ENCODE data around the gene CHTF8.

GRCh38 chr16:69126221-69126620 is 6.2 kb downstream of the CHTF8 start:
- TF ChIP-seq CTCF (IDR thresholded peaks at IDR 0.05; ENCODE audit: insufficient read depth, low read depth, low read length): no peak
- no peak for TF ChIP-seq EZH2 (IDR thresholded peaks at IDR 0.05; ENCODE audit: insufficient read depth, low read length)
